ENCODE data around the gene LTB. TPM values are rescaled to one million over a fixed set of nuclear protein-coding genes. Genes with fewer than 3 reads are reported as not detected.
"Not testable (repeated sequence)": the region's sequence is repeated elsewhere in the genome, so short reads cannot be mapped to it uniquely, and the experiment has no call there.

Gene LTB
- total RNA-seq, 4 donors from 2014 or later, result not detected

- no peak overlapping the region for H3K27ac ChIP-seq
- H3K36me3 ChIP-seq, result no peaks in the 10 kb centered on the region
- no peaks in the 10 kb centered on the region for H3K4me1 ChIP-seq
- no peak for TF ChIP-seq EP300 (IDR thresholded peaks at IDR 0.05)
- TF ChIP-seq POLR2A (IDR thresholded peaks at IDR 0.05), result no peak
- no peak for TF ChIP-seq CTCF (IDR thresholded peaks at IDR 0.05)
- no peak for TF ChIP-seq POLR2AphosphoS5 (IDR thresholded peaks at IDR 0.05)
- H3K4me3 ChIP-seq, result no peak overlapping the region
- H3K27me3 ChIP-seq, result no peaks in the 10 kb centered on the region
- no peak for DNase-seq (ENCODE audit: low spot score in 2 of 2)
- 88% methylated on average over 1 of the region's 1 CpG for whole genome bisulfite sequencing
- H3K9me3 ChIP-seq, result no peaks in the 10 kb centered on the region
Observed at GRCh38 chr6:31607317-31607716, 25.1 kb upstream of the LTB start.

DNA sequence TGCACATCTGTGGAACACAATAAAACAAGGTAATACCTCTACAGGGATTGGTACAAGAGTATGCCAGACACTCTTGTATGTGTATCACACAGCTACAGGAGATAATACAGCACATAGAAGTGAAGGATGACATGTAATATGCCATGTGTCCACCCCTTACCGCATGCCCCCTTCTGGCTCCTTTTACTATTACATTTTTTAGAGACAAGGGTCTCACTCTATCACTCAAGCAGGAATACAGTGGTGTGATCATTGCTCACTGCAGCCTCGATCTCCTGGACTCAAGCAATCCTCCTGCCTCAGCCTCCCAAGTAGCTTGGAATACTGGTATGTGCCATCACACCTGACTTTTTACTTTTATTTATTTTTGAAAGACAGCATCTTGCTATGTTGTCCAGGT, 14.8 kb upstream of the LTB start:
- Histone ChIP-seq H3K4me3 (no peak overlapping the region), H3K4me1 (no peaks in the 10 kb centered on the region), H3K9me3 (no peaks in the 10 kb centered on the region), H3K27ac (no peak overlapping the region), H3K36me3 (no peaks in the 10 kb centered on the region), H3K27me3 (no peaks in the 10 kb centered on the region)
- no peak for TF ChIP-seq EP300 (IDR thresholded peaks at IDR 0.05)
- TF ChIP-seq CTCF (IDR thresholded peaks at IDR 0.05), result no peak
- no peak for TF ChIP-seq POLR2AphosphoS5 (IDR thresholded peaks at IDR 0.05)
- no peak for TF ChIP-seq POLR2A (IDR thresholded peaks at IDR 0.05)
- no peak for DNase-seq (ENCODE audit: low spot score in 2 of 2)
- WGBS, result 35% methylated on average over 2 of the region's 2 CpGs

- H3K9me3 ChIP-seq, result no peaks in the 10 kb centered on the region
- H3K27ac ChIP-seq, result no peak overlapping the region
- H3K36me3 ChIP-seq, result no peaks in the 10 kb centered on the region
- no peak overlapping the region for H3K4me3 ChIP-seq
- no peaks in the 10 kb centered on the region for H3K27me3 ChIP-seq
- H3K4me1 ChIP-seq, result peaks cover 2% of the 10 kb centered on the region
- WGBS, result 87% methylated on average over 7 of the region's 7 CpGs
- no peak for DNase-seq (ENCODE audit: low spot score in 2 of 2)
- TF ChIP-seq POLR2AphosphoS5 (IDR thresholded peaks at IDR 0.05) (no peak), POLR2A (IDR thresholded peaks at IDR 0.05) (no peak), EP300 (IDR thresholded peaks at IDR 0.05) (no peak), CTCF (IDR thresholded peaks at IDR 0.05) (no peak)
Observed at GRCh38 chr6:31592396-31592771, 10.2 kb upstream of the LTB start.

DNA sequence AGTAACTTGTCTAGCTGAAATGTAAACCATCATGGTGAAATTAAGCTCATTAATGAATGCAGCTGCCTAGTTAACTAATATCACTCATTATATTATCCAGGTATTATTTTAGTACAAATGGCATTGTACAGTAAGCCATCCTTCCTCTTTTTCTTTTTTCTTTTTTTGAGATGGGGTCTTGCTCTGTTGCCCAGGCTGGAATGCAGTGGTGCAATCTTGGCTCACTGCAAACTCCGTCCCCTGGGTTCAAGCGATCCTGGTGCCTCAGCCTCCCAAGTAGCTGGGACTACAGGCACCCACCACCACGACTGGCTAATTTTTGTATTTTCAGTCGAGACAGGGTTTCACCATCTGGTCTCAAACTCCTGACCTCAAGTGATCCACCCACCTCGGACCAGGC, 8.5 kb upstream of the LTB start:
- not testable (repeated sequence) for H3K4me1 ChIP-seq; H3K9me3 ChIP-seq; DNase-seq (ENCODE audit: low spot score in 2 of 2); H3K36me3 ChIP-seq; H3K4me3 ChIP-seq; H3K27me3 ChIP-seq; H3K27ac ChIP-seq
- 80% methylated on average over 5 of the region's 5 CpGs for WGBS

- H3K4me1 ChIP-seq, result peaks cover 2% of the 10 kb centered on the region
- TF ChIP-seq POLR2AphosphoS5 (IDR thresholded peaks at IDR 0.05) (no peak), CTCF (IDR thresholded peaks at IDR 0.05) (no peak), POLR2A (IDR thresholded peaks at IDR 0.05) (no peak), EP300 (IDR thresholded peaks at IDR 0.05) (no peak)
- no peak overlapping the region for H3K4me3 ChIP-seq
- H3K9me3 ChIP-seq, result no peaks in the 10 kb centered on the region
- no peak overlapping the region for H3K27ac ChIP-seq
- no peaks in the 10 kb centered on the region for H3K36me3 ChIP-seq
- WGBS, result 40% methylated on average over 9 of the region's 9 CpGs
- DNase-seq (ENCODE audit: low spot score in 2 of 2), result no peak
- H3K27me3 ChIP-seq, result no peaks in the 10 kb centered on the region
Observed at GRCh38 chr6:31588871-31589650, 6.8 kb upstream of the LTB start.
